H1 (cell line): Measurements from ENCODE around the gene AURKAIP1. TPM values are rescaled to one million over a fixed set of nuclear protein-coding genes. Genes with fewer than 3 reads are reported as not detected.
A peak's percentile ranks its signal among the peaks of the same experiment; 100 is the strongest.

ENCODE experiments used
- CTCF ChIA-PET: fragments of 300-600 bp; sonication (Branson Sonifier 250); formaldehyde crosslinking; loops from one replicate; lab custom pipeline; 2021; ENCODE audit not compliant: partially characterized antibody; lab: Charles Lee
- POLR2A ChIA-PET: fragments of 300-600 bp; sonication (Branson Sonifier 250); formaldehyde crosslinking; loops from one replicate; lab custom pipeline; 2021; ENCODE audit warnings: inconsistent platforms; ENCODE audit not compliant: partially characterized antibody; lab: Charles Lee
- DNase-seq, 2 experiments: peaks; one replicate each; pipeline versions ENCODE4 v3.0.0 to v3.0.0-alpha.2; 2010 to 2022; ENCODE audit warnings: low spot score in 2 of 2, low read depth in 1 of 2, mixed read lengths in 1 of 2
- FAIRE-seq: peaks from 2 replicates; lab custom pipeline; 2011; peaks lifted over from hg19 to GRCh38; lab: Jason Lieb, UNC
- H2AFZ ChIP-seq: 2 replicates; pipeline ENCODE4 v1.8.1; 2012; ENCODE audit warnings: low read length, inconsistent platforms
- H2AK5ac ChIP-seq: 2 replicates; pipeline ENCODE4 v1.6.1; 2013; ENCODE audit warnings: low read depth, low read length
- H2BK120ac ChIP-seq: replicated peaks from 2 replicates; pipeline ENCODE3; 2013; ENCODE audit warnings: low read depth, low read length, inconsistent platforms
- H2BK12ac ChIP-seq: 2 replicates; pipeline ENCODE4 v1.6.1; 2013; ENCODE audit warnings: low read depth, low read length
- H2BK15ac ChIP-seq: 2 replicates; pipeline ENCODE4 v1.6.1; 2013; ENCODE audit warnings: low read length
- H2BK20ac ChIP-seq: 2 replicates; pipeline ENCODE4 v1.6.1; 2013; ENCODE audit warnings: low read length
- H2BK5ac ChIP-seq: 2 replicates; pipeline ENCODE4 v1.6.1; 2013; ENCODE audit warnings: low read depth, low read length
- H3K14ac ChIP-seq: 2 replicates; pipeline ENCODE4 v1.6.1; 2013; ENCODE audit warnings: inconsistent platforms; ENCODE audit not compliant: insufficient read length
- H3K18ac ChIP-seq: 2 replicates; pipeline ENCODE4 v1.6.1; 2013; ENCODE audit warnings: low read length; ENCODE audit errors: extremely low read depth
- H3K23ac ChIP-seq: 2 replicates; pipeline ENCODE4 v1.6.1; 2013; ENCODE audit warnings: inconsistent platforms; ENCODE audit not compliant: insufficient read length
- H3K23me2 ChIP-seq: 2 replicates; pipeline ENCODE4 v1.6.1; 2013; ENCODE audit warnings: low read depth, low read length
- H3K27ac ChIP-seq: 2 replicates; pipeline ENCODE4 v1.6.1; 2011; ENCODE audit warnings: low read depth, low read length, inconsistent platforms
- H3K27me3 ChIP-seq, 4 experiments: replicated peaks in 1 of 4; 1 replicate in 1 of 4; 2 replicates in 3 of 4; pipeline versions ENCODE4 v1.6.1 to v1.8.1; 2011 to 2013; ENCODE audit warnings: low read length in 3 of 4, mild to moderate bottlenecking in 3 of 4, inconsistent platforms in 2 of 4, mixed read lengths in 2 of 4, moderate library complexity in 1 of 4; ENCODE audit not compliant: control insufficient read depth in 3 of 4, insufficient read depth in 3 of 4; ENCODE audit errors: extremely low read depth in 1 of 4
- H3K36me3 ChIP-seq, 4 experiments: 2 replicates each; pipeline versions ENCODE4 v1.6.1 to v1.8.1; 2011 to 2013; ENCODE audit warnings: mild to moderate bottlenecking in 4 of 4, low read length in 3 of 4, moderate library complexity in 2 of 4, control low read depth in 1 of 4, inconsistent platforms in 1 of 4; ENCODE audit not compliant: insufficient read depth in 4 of 4, control insufficient read depth in 2 of 4
- H3K4ac ChIP-seq: replicated peaks from 2 replicates; pipeline ENCODE3; 2013; ENCODE audit warnings: low read length, low read depth, mixed read lengths, inconsistent platforms; ENCODE audit not compliant: insufficient read length
- H3K4me1 ChIP-seq, 4 experiments: replicated peaks in 1 of 4; 1 replicate in 1 of 4; 2 replicates in 3 of 4; pipeline versions ENCODE4 v1.6.1 to v1.8.1; 2011 to 2013; ENCODE audit warnings: low read length in 3 of 4, inconsistent platforms in 2 of 4, mixed read lengths in 1 of 4; ENCODE audit not compliant: insufficient read depth in 4 of 4, control insufficient read depth in 3 of 4
- H3K4me2 ChIP-seq, 2 experiments: 2 replicates each; pipeline versions ENCODE4 v1.6.1 to v1.8.1; 2011 to 2013; ENCODE audit warnings: low read depth in 2 of 2, low read length in 2 of 2, control low read depth in 1 of 2, inconsistent platforms in 1 of 2, mild to moderate bottlenecking in 1 of 2; ENCODE audit not compliant: insufficient read depth in 1 of 2
- H3K4me3 ChIP-seq, 4 experiments: fragments of 200-600, 300-600 bp in 1 of 4; sonication (generic), shearing (Covaris generic), sonication (Bioruptor Twin) in 1 of 4; 2 replicates each; pipeline versions ENCODE4 v1.5.1 to v1.8.1; 2011 to 2016; ENCODE audit warnings: low read length in 4 of 4, low read depth in 3 of 4, control low read depth in 2 of 4, inconsistent platforms in 2 of 4, mild to moderate bottlenecking in 2 of 4, mixed read lengths in 1 of 4, moderate library complexity in 1 of 4; ENCODE audit not compliant: insufficient read depth in 2 of 4; ENCODE audit errors: extremely low read depth in 1 of 4
- H3K56ac ChIP-seq: replicated peaks from 2 replicates; pipeline ENCODE3; 2013; ENCODE audit warnings: low read depth, mild to moderate bottlenecking, mixed read lengths, low read length, inconsistent platforms; ENCODE audit not compliant: insufficient read length
- H3K79me1 ChIP-seq: 2 replicates; pipeline ENCODE4 v1.6.1; 2013; ENCODE audit warnings: low read depth, low read length, control low read depth
- H3K79me2 ChIP-seq, 2 experiments: 2 replicates each; pipeline versions ENCODE4 v1.6.1 to v1.8.1; 2012 to 2013; ENCODE audit warnings: low read length in 2 of 2, mild to moderate bottlenecking in 2 of 2, inconsistent platforms in 1 of 2; ENCODE audit not compliant: insufficient read depth in 2 of 2, control insufficient read depth in 1 of 2
- H3K9ac ChIP-seq, 4 experiments: replicated peaks in 1 of 4; 1 replicate in 1 of 4; 2 replicates in 3 of 4; pipeline versions ENCODE4 v1.6.1 to v1.8.1; 2011 to 2013; ENCODE audit warnings: low read depth in 3 of 4, low read length in 3 of 4, control low read depth in 2 of 4, mild to moderate bottlenecking in 2 of 4, moderate library complexity in 2 of 4, inconsistent platforms in 1 of 4; ENCODE audit errors: extremely low read depth in 1 of 4
- H3K9me3 ChIP-seq, 2 experiments: 2 replicates each; pipeline versions ENCODE4 v1.6.1 to v1.8.1; 2012 to 2013; ENCODE audit warnings: mild to moderate bottlenecking in 2 of 2, moderate library complexity in 2 of 2, control low read depth in 1 of 2, inconsistent platforms in 1 of 2, low read depth in 1 of 2, low read length in 1 of 2, mixed read lengths in 1 of 2; ENCODE audit not compliant: insufficient read depth in 2 of 2
- H4K20me1 ChIP-seq, 2 experiments: replicated peaks in 1 of 2; 2 replicates each; pipeline versions ENCODE3 to v1.8.1; 2011 to 2013; ENCODE audit warnings: inconsistent platforms in 2 of 2, low read length in 2 of 2, mild to moderate bottlenecking in 1 of 2; ENCODE audit not compliant: insufficient read depth in 2 of 2, control insufficient read depth in 1 of 2
- H4K5ac ChIP-seq: 2 replicates; pipeline ENCODE4 v1.6.1; 2013; ENCODE audit warnings: low read length, low read depth, mixed read lengths, inconsistent platforms; ENCODE audit not compliant: insufficient read length
- H4K8ac ChIP-seq: 2 replicates; pipeline ENCODE4 v1.8.0; 2013; ENCODE audit warnings: mild to moderate bottlenecking, moderate library complexity, low read length, inconsistent platforms; ENCODE audit not compliant: insufficient read depth; ENCODE audit errors: extremely low read depth
- H4K91ac ChIP-seq: replicated peaks from 2 replicates; pipeline ENCODE3; 2013; ENCODE audit warnings: low read length, mixed read lengths, inconsistent platforms; ENCODE audit not compliant: insufficient read length
- CREB1 ChIP-seq: IDR thresholded peaks from 2 replicates; pipeline ENCODE4 v1.6.1; 2012; ENCODE audit warnings: inconsistent platforms
- WGBS, 2 experiments: shearing (Covaris generic) in 1 of 2; methylation state at CpG; one replicate each; pipeline versions ENCODE4 v1.1.6 to v1.1.7; 2013 to 2015; ENCODE audit warnings: low lambda C conversion rate in 2 of 2, mixed read lengths in 2 of 2, inconsistent platforms in 1 of 2, low coverage in 1 of 2, missing lambda C conversion rate in 1 of 2; ENCODE audit not compliant: insufficient replicate concordance in 2 of 2, insufficient coverage in 1 of 2, insufficient read length in 1 of 2; ENCODE audit errors: extremely low coverage in 1 of 2, missing lambda C conversion rate in 1 of 2; 5-methylcytosine and 5-hydroxymethylcytosine counted together
- polyA plus RNA-seq, 7 experiments: library from polyadenylated mRNA; depleted of rRNA in 3 of 7; stranded (reverse) in 5 of 7; unstranded in 2 of 7; fragments of >200 nt in 5 of 7; fragments of 200-250 nt in 2 of 7; gene quantifications; 1 replicate in 5 of 7; 2 replicates in 1 of 7; 4 replicates in 1 of 7; pipeline versions ENCODE4 v1.2.1 to v1.2.3, GENCODE V29; 2011 to 2013; ENCODE audit warnings: missing spikeins in 2 of 7, mixed read lengths in 2 of 7
- total RNA-seq: library from RNA; stranded (reverse); fragmentation: NEBNext Ultra II Directional; extraction: Animal tissue kit (Norgen Biotek cat#: 25700); gene quantifications from 2 replicates; pipeline ENCODE4 v1.2.1, GENCODE V29; 2021

AURKAIP1 gene
- total and polyA plus RNA-seq, 2 of the 8 experiments (the other 6 are each of a cell fraction or from before 2014, with no cell fraction given) = 87.8 to 194 TPM

- H3K79me2 ChIP-seq = no peaks in the 10 kb centered on the region
- H4K5ac ChIP-seq = no peak overlapping the region
- H3K4me2 ChIP-seq = no peak overlapping the region
- H2AK5ac ChIP-seq = peak overlapping the region; percentile 53; the same call in 1 of the 2 replicates
- no peaks in the 10 kb centered on the region for H3K79me1 ChIP-seq
- no peak overlapping the region for H2BK12ac ChIP-seq
- H4K20me1 ChIP-seq = peaks cover 0 to 6% of the 10 kb centered on the region in 2 experiments
- H4K91ac ChIP-seq = peak overlapping the region; percentile 73
- peaks cover 9 to 17% (median 14%) of the 10 kb centered on the region in 4 experiments for H3K27me3 ChIP-seq
- H2BK20ac ChIP-seq = peak overlapping the region; percentile 7; the same call in 1 of the 2 replicates
- 0 out of 2 replicates have a peak overlapping the region, but pooled peaks have one; percentile 24 for H2BK5ac ChIP-seq
- H3K14ac ChIP-seq = no peak overlapping the region
- H3K23me2 ChIP-seq = peaks cover 16% of the 10 kb centered on the region
- ChIA-PET POLR2A (interaction anchor here (0.8 to 5.1 kb wide), 2 partner anchors 16 to 46 kb away, joined by 4 to 80 read pairs; partner anchors contain the start of gene AURKAIP1), CTCF (interaction anchor here (1.0 kb wide), 1 partner anchor 13 kb away, joined by 3 read pairs; no protein-coding TSS in a partner anchor)
- H3K9ac ChIP-seq = no peak overlapping the region
- no peak overlapping the region for H2BK15ac ChIP-seq
- H3K36me3 ChIP-seq = no peaks in the 10 kb centered on the region
- H3K18ac ChIP-seq = no peak overlapping the region
- H2BK120ac ChIP-seq = no peak overlapping the region
- H3K56ac ChIP-seq = no peak overlapping the region
- no peak overlapping the region for H3K23ac ChIP-seq
- H3K4me1 ChIP-seq = peaks cover 2 to 54% (median 38%) of the 10 kb centered on the region in 4 experiments
- H3K4ac ChIP-seq = no peak overlapping the region
- H3K9me3 ChIP-seq = no peaks in the 10 kb centered on the region
- H2AFZ ChIP-seq = no peak overlapping the region
- H4K8ac ChIP-seq = no peak overlapping the region
- WGBS, 2 experiments = 20% methylated on average over 1 of the region's 8 CpGs; no CpG with 5 or more reads in 1 of the 2 experiments
- DNase-seq = no peak
- H3K4me3 ChIP-seq = peak overlapping the region in 1 of 4 experiments; percentile 61; a peak in 1 of 8 replicates
- no peak overlapping the region for H3K27ac ChIP-seq
- no peak for FAIRE-seq
- no peak for TF ChIP-seq CREB1
Measured at GRCh38 chr1:1356166-1356795, 18.7 kb downstream of the AURKAIP1 start.
